ENCODE results near the gene SEBOX.
"Not testable (repeated sequence)": the region's sequence is repeated elsewhere in the genome, so short reads cannot be mapped to it uniquely, and the experiment has no call there.

Gene SEBOX

DNA sequence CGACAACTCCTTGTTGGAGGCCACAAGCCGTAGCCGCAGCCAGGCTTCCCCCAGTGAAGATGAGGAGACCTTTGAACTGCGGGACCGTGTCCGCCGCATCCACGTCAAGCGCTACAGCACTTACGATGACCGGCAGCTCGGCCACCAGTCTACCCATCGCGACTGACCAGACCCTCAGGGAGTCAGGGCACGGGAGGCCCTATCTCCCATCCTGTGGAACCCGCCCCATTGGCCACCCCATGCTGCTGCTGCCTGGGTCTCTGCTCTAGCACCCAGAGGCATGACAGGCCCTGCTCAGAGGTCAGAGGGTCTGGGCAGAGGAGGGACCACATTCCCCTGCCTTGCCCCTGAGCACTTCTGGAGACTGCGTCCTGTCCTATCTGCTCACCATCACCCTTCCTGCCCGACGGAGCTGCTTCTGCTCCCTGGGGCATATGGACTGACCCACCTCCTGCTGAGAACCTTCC is 20.5 kb downstream of the SEBOX start:
- Histone ChIP-seq H3K36me3 (ENCODE audit: insufficient read depth, low read depth, low read length) (peaks cover 92% of the 10 kb centered on the region), H3K27me3 (ENCODE audit: insufficient read depth, low read length) (no peaks in the 10 kb centered on the region), H3K9me3 (ENCODE audit: insufficient read depth, low read depth, low read length) (no peaks in the 10 kb centered on the region), H3K9ac (ENCODE audit: low read depth, low read length) (no peak overlapping the region), H3K4me1 (ENCODE audit: insufficient read depth, low read length) (peaks cover 9% of the 10 kb centered on the region), H3K27ac (ENCODE audit: low read length) (no peak overlapping the region), H3K4me3 (ENCODE audit: low read length) (no peak overlapping the region)

GRCh38 chr17:28344011-28344410 is 21.0 kb downstream of the SEBOX start:
- no peak overlapping the region for H3K4me3 ChIP-seq (ENCODE audit: low read length)
- no peaks in the 10 kb centered on the region for H3K9me3 ChIP-seq (ENCODE audit: insufficient read depth, low read depth, low read length)
- H3K4me1 ChIP-seq (ENCODE audit: insufficient read depth, low read length) = peaks cover 9% of the 10 kb centered on the region
- H3K36me3 ChIP-seq (ENCODE audit: insufficient read depth, low read depth, low read length) = peaks cover 91% of the 10 kb centered on the region
- H3K27ac ChIP-seq (ENCODE audit: low read length) = no peak overlapping the region
- no peaks in the 10 kb centered on the region for H3K27me3 ChIP-seq (ENCODE audit: insufficient read depth, low read length)
- no peak overlapping the region for H3K9ac ChIP-seq (ENCODE audit: low read depth, low read length)

- no peak overlapping the region for H3K27ac ChIP-seq (ENCODE audit: low read length)
These were observed 21.5 kb downstream of the SEBOX start for GRCh38 chr17:28343491-28343932.

DNA sequence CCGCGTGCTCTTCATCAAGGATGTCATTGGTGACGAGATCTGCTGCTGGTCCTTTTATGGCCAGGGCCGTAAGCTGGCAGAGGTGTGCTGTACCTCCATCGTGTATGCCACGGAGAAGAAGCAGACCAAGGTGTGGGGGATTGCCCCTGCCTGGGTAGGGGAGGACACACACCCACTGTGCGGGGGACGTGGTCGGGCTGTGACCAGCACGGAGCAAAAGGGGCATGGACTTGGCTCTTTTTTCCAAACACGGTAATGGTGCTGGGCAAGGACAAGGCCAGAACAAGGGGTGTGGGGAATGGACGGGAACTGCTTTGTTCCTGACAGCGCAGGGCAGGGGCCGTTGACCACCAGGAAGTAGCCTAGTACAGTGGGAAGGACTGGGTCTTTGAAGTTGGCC is 22.7 kb downstream of the SEBOX start:
- H3K4me3 ChIP-seq (ENCODE audit: low read length) = no peak overlapping the region
- H3K36me3 ChIP-seq (ENCODE audit: insufficient read depth, low read depth, low read length) = peaks cover 74% of the 10 kb centered on the region
- H3K27me3 ChIP-seq (ENCODE audit: insufficient read depth, low read length) = no peaks in the 10 kb centered on the region
- H3K9ac ChIP-seq (ENCODE audit: low read depth, low read length) = no peak overlapping the region
- no peaks in the 10 kb centered on the region for H3K9me3 ChIP-seq (ENCODE audit: insufficient read depth, low read depth, low read length)
- no peak overlapping the region for H3K27ac ChIP-seq (ENCODE audit: low read length)
- peaks cover 9% of the 10 kb centered on the region for H3K4me1 ChIP-seq (ENCODE audit: insufficient read depth, low read length)

More at GRCh38 chr17:28343491-28343932, 21.5 kb downstream of the SEBOX start:
- Histone ChIP-seq H3K36me3 (ENCODE audit: insufficient read depth, low read depth, low read length) (peaks cover 86% of the 10 kb centered on the region), H3K9ac (ENCODE audit: low read depth, low read length) (no peak overlapping the region), H3K4me1 (ENCODE audit: insufficient read depth, low read length) (peaks cover 9% of the 10 kb centered on the region), H3K4me3 (ENCODE audit: low read length) (no peak overlapping the region), H3K9me3 (ENCODE audit: insufficient read depth, low read depth, low read length) (no peaks in the 10 kb centered on the region), H3K27me3 (ENCODE audit: insufficient read depth, low read length) (no peaks in the 10 kb centered on the region)

- Histone ChIP-seq H3K4me3 (ENCODE audit: low read length) (no peak overlapping the region), H3K4me1 (ENCODE audit: insufficient read depth, low read length) (peaks cover 12% of the 10 kb centered on the region), H3K27me3 (ENCODE audit: insufficient read depth, low read length) (no peaks in the 10 kb centered on the region), H3K9me3 (ENCODE audit: insufficient read depth, low read depth, low read length) (no peaks in the 10 kb centered on the region), H3K27ac (ENCODE audit: low read length) (no peak overlapping the region), H3K36me3 (ENCODE audit: insufficient read depth, low read depth, low read length) (peaks cover 66% of the 10 kb centered on the region), H3K9ac (ENCODE audit: low read depth, low read length) (no peak overlapping the region)
These were observed 23.5 kb downstream of the SEBOX start for GRCh38 chr17:28341516-28341915.

- Histone ChIP-seq H3K27ac (ENCODE audit: low read length) (no peak overlapping the region), H3K4me3 (ENCODE audit: low read length) (no peak overlapping the region), H3K9me3 (ENCODE audit: insufficient read depth, low read depth, low read length) (no peaks in the 10 kb centered on the region), H3K4me1 (ENCODE audit: insufficient read depth, low read length) (peaks cover 8% of the 10 kb centered on the region), H3K36me3 (ENCODE audit: insufficient read depth, low read depth, low read length) (peaks cover 55% of the 10 kb centered on the region), H3K27me3 (ENCODE audit: insufficient read depth, low read length) (no peaks in the 10 kb centered on the region), H3K9ac (ENCODE audit: low read depth, low read length) (no peak overlapping the region)
These were observed 24.6 kb downstream of the SEBOX start for GRCh38 chr17:28340374-28340773.

- Histone ChIP-seq H3K9ac (ENCODE audit: low read depth, low read length) (no peak overlapping the region), H3K9me3 (ENCODE audit: insufficient read depth, low read depth, low read length) (no peaks in the 10 kb centered on the region), H3K36me3 (ENCODE audit: insufficient read depth, low read depth, low read length) (peaks cover 46% of the 10 kb centered on the region), H3K4me1 (ENCODE audit: insufficient read depth, low read length) (peaks cover 8% of the 10 kb centered on the region), H3K27ac (ENCODE audit: low read length) (no peak overlapping the region), H3K27me3 (ENCODE audit: insufficient read depth, low read length) (no peaks in the 10 kb centered on the region), H3K4me3 (ENCODE audit: low read length) (no peak overlapping the region)
These were observed 25.6 kb downstream of the SEBOX start for GRCh38 chr17:28339431-28339830.

DNA sequence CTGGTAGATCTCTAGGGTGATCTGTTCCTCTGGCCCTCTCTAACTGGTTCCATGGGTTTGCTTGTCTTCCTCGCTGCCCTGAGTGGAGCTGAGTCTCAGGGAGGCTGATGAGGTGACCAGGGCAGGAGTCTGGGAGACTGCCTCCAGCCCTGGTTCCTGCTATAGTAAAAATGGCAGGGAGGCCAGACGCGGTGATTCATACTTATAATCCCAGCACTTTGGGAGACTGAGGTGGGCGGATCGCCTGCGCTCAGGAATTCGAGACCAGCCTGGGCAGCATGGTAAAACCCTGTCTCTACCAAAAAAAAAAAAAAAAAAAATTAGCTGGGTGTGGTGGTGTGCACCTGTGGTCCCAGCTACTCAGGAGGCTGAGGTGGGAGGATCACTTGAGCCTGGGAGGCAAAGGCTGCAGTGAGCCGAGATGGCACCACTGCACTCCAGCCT is 26.2 kb downstream of the SEBOX start:
- not testable (repeated sequence) for H3K27ac ChIP-seq (ENCODE audit: low read length); H3K9ac ChIP-seq (ENCODE audit: low read depth, low read length)

GRCh38 chr17:28338056-28338768 is 26.8 kb downstream of the SEBOX start:
- Histone ChIP-seq H3K27ac (ENCODE audit: low read length) (no peak overlapping the region), H3K36me3 (ENCODE audit: insufficient read depth, low read depth, low read length) (peaks cover 35% of the 10 kb centered on the region), H3K9ac (ENCODE audit: low read depth, low read length) (no peak overlapping the region), H3K4me1 (ENCODE audit: insufficient read depth, low read length) (peaks cover 8% of the 10 kb centered on the region), H3K9me3 (ENCODE audit: insufficient read depth, low read depth, low read length) (no peaks in the 10 kb centered on the region), H3K4me3 (ENCODE audit: low read length) (no peak overlapping the region), H3K27me3 (ENCODE audit: insufficient read depth, low read length) (no peaks in the 10 kb centered on the region)

More for the DNA sequence above, 26.2 kb downstream of the SEBOX start:
- H3K9me3 ChIP-seq (ENCODE audit: insufficient read depth, low read depth, low read length); H3K27me3 ChIP-seq (ENCODE audit: insufficient read depth, low read length); H3K4me1 ChIP-seq (ENCODE audit: insufficient read depth, low read length); H3K4me3 ChIP-seq (ENCODE audit: low read length): not testable (repeated sequence)
- H3K36me3 ChIP-seq (ENCODE audit: insufficient read depth, low read depth, low read length) = peaks cover 39% of the 10 kb centered on the region

DNA sequence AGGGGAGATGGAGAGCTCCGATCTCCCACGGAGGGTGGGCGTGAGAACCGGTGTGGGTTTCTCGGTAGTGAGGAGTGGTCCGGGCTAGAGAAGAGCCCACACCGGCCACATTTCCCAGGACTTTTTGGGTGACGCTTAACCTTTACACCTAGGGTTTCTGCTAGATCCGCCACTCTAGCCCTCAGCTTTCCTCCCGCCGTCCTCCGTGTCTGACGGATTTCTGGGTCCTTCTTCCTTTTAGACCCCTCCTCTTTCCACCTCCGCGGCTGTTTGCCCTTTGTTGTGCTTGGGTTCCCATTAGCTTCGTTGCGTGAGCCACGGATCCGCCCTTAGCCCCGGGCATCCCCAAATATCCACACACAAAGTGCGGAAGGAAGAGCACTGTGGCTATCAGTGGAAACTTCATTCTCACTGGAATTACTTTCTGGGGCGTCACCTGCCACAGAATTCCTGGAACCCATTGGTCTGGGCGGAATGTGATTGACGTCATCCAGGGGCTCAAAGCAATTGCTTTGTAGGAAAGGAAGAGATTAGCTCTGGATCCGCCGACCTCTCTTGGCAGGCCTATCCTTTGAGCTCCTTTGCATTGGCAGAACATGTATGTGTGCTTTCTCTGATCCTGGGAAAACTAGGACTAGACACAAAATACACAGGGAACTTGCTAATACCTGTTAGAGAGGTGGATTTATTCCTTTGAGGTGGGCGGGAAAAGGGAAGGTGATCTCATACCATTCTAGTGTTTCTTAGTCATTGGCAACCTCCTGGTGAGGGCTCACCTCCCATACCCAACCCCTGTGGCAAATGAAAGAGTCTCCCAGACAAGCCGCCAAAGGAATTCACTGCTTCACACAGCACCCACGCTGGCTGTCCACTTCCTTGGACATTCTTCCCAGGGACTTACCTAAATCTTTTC is 28.8 kb downstream of the SEBOX start:
- no peak overlapping the region for H3K27ac ChIP-seq (ENCODE audit: low read length)
- peak overlapping the region; percentile 77; the same call in 1 of the 2 replicates for H3K9ac ChIP-seq (ENCODE audit: low read depth, low read length)

DNA sequence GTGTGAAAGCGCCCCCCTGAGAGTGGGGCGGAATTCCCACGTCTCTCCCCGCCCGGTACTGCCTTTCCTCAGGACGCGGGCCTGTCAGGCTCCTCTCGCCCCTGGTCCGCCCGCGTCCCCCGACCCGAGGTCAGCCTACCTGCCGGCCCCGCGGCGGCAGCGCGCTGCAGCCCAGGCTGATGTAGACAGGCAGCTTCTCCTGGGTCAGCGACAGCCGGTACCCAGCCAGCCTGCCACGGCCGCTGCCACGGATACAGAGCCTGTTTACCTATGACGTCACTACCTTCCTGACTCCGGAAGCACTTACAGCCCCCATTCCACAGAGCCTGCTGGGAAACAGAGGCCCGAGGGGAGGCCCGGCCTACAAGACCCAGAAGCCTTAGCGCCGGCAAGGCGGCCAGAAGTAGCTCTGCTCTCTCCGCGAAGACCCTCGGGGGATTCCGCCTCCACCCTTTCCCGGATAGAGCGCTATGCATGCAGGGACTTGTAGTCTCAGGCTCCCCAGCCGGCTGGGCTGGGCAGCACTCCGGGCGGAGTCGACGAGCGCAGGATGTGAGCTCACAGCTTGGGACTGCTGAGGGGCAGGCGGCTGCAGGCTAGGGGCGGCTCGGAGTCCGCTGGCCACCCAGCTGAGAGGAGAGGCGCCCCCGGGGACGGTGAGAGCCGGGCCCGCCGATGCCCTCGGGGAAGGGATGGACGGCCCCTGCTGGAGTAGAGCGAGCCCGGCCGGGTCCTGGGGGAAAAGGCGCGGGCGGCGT is 29.6 kb downstream of the SEBOX start, which contains the start of the genes IFT20 and TNFAIP1:
Gene IFT20, minus strand, starts transcription at position 272 of the 758 bp plus-strand sequence. CDS start 3,487 bp downstream, outside the sequence.
Gene TNFAIP1, plus strand, starts transcription at position 561 of the 758 bp plus-strand sequence. CDS start 3,761 bp downstream, outside the sequence.
- H3K9me3 ChIP-seq (ENCODE audit: insufficient read depth, low read depth, low read length) = no peaks in the 10 kb centered on the region

More for the DNA sequence above, 28.8 kb downstream of the SEBOX start:
- no peaks in the 10 kb centered on the region for H3K27me3 ChIP-seq (ENCODE audit: insufficient read depth, low read length)
- H3K36me3 ChIP-seq (ENCODE audit: insufficient read depth, low read depth, low read length) = peaks cover 16% of the 10 kb centered on the region
- peaks cover 8% of the 10 kb centered on the region for H3K4me1 ChIP-seq (ENCODE audit: insufficient read depth, low read length)
- no peaks in the 10 kb centered on the region for H3K9me3 ChIP-seq (ENCODE audit: insufficient read depth, low read depth, low read length)
- H3K4me3 ChIP-seq (ENCODE audit: low read length) = peak overlapping the region; percentile 92

More for the DNA sequence above, 29.6 kb downstream of the SEBOX start, which contains the start of the genes IFT20 and TNFAIP1:
- Histone ChIP-seq H3K36me3 (ENCODE audit: insufficient read depth, low read depth, low read length) (peaks cover 7% of the 10 kb centered on the region; the same call in 1 of the 2 replicates), H3K27ac (ENCODE audit: low read length) (no peak within 1 kb of the TSS), H3K4me3 (ENCODE audit: low read length) (peak within 1 kb of the TSS; percentile 92), H3K4me1 (ENCODE audit: insufficient read depth, low read length) (peaks cover 8% of the 10 kb centered on the region), H3K9ac (ENCODE audit: low read depth, low read length) (peak within 1 kb of the TSS; percentile 77; the same call in 1 of the 2 replicates), H3K27me3 (ENCODE audit: insufficient read depth, low read length) (no peaks in the 10 kb centered on the region)

Measured in iPS-20b (cell line).